Glomerular endothelial cell (primary cell): Measurements from ENCODE around the gene RRH. TPM values are rescaled to one million over a fixed set of nuclear protein-coding genes. Genes with fewer than 3 reads are reported as not detected.
A peak's percentile ranks its signal among the peaks of the same experiment; 100 is the strongest.
"Not testable (repeated sequence)": the region's sequence is repeated elsewhere in the genome, so short reads cannot be mapped to it uniquely, and the experiment has no call there.

Source experiments
- DNase-seq: peaks from one replicate; pipeline ENCODE4 v3.0.0-alpha.2; 2011; ENCODE audit warnings: low read depth, low spot score; ENCODE audit errors: extremely low read depth
- total RNA-seq: library from RNA; depleted of rRNA; stranded (reverse); fragments of >200 nt; gene quantifications from 2 replicates; pipeline ENCODE4 v1.2.3, GENCODE V29; 2015

Gene RRH
- not detected in 2 replicates for total RNA-seq

- DNase-seq, result no peak
Observed at GRCh38 chr4:109827672-109828071, at the start of gene RRH. TSS of gene RRH (plus strand) at chr4:109827972. CDS start at chr4:109828028, 56 bp downstream.

GRCh38 chr4:109782092-109782491 is 45.7 kb upstream of the RRH start:
- DNase-seq, result not testable (repeated sequence)

DNA sequence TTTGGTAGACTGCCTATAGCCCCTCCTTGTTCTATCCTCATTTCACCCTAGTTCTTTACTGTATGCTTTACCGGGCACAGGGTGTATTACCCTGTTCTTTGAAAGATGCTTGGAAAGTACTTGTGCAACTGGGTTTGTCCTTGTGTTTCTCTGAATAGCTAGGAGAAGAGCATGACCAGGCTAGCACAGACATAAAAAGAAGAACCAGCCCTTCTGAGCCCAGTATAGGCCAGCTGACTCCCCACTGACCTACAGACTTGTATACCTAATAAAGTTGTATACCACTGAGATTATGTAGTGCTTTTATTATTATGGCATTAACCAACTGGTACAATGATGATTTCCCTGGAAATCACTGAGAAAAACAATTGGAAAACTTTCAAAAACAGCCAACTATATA is 40.9 kb upstream of the RRH start:
- DNase-seq, result no peak

DNA sequence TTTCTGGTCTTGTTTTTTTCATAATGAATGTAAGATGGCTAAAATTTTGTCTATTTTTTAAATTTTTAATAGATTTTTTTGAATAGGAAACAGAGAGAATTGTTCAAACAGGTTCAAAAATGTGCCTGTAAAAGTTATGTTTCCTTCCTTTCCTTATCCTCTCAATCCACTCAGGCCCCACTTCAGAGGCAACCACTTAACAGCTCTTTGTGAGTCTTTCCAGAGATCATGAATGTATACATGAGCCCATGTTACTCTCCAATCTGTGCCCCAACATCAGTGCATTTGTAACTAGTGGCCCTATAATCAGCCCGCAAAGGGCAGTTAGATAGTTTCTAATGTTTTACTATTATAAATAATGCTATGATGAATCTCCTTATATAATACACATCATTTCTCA is 40.0 kb upstream of the RRH start:
- no peak for DNase-seq

DNA sequence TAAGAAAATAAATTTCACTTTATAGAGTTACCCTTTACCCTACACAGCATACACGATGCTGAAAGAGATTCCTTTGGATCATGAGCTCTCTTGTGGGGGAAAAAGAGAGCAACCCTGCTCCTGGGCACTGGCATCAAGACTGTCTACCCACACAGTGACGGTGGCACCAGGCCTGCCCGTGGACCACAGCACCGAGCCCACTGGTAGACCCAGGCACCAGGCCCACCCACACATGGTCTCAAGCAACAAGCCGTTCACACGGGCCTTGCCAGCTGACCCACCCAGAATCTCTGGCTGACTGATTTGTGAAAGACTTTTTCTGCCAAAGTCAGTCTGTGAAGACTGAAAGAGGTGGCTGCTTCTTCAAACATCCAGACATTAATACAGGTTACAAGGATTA is 32.7 kb upstream of the RRH start:
- DNase-seq, result no peak

DNA sequence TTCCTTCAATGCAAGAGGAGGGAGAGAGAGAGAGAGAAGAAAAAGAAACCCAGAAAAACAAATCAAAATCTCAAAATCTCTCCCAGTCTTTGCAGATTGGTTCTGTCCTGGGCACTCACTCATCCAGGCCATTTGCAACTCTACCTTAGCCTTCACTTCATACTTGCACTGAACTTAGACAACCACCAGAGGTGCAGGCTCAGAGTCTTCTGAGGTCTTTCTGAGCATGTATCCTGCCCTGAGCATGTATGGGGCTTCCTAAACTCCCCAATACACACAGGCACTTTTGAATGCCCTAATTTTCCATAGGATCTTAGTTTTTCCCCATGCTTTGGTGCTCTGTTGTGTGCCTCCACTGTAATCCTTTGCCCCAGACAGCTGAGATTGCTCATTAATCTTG is 28.9 kb upstream of the RRH start:
- DNase-seq, result no peak

DNA sequence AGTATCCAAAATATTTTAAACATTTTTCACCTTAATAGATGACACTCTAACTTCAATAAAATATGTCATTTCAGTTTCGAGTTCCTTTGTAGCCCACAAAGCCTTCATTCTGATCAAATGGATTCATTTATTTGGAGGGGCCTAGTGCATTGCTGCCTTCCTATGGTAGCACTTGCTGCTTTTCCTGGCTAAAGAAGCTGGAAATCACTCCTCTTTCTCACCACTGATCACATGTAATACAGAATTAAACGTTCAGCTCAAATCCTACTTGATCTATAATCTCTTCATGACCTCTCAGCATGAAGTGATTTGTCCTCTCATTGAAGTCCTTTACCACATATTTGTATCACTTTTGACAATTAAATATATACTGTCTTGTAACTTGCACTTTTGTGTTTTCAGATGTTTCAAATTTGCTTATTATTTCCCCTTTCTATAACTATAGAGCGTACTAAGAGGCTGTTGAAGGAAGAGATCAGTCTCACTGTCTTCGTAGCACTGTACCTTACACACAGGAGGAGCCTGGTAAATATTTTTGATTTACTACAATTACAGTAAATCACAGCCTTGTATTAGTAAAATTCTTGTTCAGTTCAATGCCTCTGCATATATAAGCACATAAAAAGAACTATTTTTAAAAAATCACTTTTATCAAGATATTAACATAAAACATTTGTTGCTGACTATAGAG is 26.5 kb upstream of the RRH start:
- no peak for DNase-seq

DNA sequence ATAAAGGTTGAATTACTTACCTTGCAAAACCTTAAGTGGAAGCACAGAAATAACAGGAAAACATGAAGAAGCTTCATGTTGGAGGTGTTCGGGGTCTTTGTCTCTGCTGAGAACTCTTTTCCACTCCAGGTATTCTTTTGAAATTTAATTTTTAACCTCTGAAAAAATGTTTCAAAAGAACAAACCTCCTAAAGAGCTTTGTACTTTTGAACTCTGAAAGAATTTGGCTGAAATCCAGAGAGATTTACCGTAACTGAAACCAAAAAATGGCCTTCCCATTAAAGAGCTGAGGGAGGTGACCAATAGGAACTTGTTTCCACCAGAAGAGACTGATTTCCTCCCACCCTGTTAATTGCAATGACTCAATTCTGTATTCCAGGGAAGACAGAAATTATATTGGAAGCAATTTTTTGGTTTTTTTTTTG is 25.9 kb upstream of the RRH start, which contains the start of gene CFI:
CFI (minus strand) TSS at position 105 of the 425 bp plus-strand sequence; CDS start at position 77, 28 bp downstream.
- DNase-seq, result peak; percentile 55

GRCh38 chr4:109803924-109804571 is 23.7 kb upstream of the RRH start:
- no peak for DNase-seq

DNA sequence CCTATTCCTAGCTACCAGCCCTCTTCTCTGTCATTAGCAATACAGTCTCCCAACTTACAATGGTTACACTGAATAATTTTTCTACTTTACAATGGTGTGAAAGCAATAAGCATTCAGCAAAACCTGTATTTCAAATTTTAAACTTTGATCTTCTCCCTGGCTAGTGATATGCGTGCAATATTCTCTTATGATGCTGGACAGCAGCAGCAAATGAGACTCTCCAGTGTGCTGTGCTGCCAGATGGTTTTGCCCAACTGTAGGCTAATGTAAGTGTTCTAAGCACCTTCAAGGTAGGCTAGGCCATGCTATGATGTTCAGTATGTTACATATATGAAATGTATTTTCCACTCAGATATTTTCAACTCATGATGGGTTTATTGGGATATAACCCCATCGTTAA is 18.1 kb upstream of the RRH start:
- DNase-seq, result no peak

- DNase-seq, result no peak
Observed at GRCh38 chr4:109810552-109811387, 17.0 kb upstream of the RRH start.

DNA sequence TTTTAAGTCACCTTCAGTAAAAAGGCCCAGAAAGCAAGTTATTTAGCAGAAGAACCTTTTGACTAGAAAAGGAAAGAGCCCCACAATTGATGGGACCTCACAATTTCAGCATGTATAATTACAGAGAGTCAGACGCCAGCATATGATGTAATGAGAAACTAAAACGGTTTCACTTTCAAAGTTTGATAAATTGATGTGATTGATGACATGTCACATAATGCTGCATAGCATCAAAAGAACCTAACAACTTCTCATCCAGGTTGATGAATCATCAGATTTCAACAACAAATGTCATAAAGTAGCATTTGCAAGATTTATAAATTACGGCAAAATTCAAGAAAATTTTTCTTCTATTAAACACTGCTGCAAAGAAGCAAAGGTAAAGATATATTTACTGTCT is 16.1 kb upstream of the RRH start:
- DNase-seq, result no peak

- peak; percentile 72 for DNase-seq
Observed at GRCh38 chr4:109815151-109816081, 12.4 kb upstream of the RRH start, which contains the start of gene GAR1. TSS of gene GAR1 (plus strand) at chr4:109815762. CDS start at chr4:109816165, 403 bp downstream.

DNA sequence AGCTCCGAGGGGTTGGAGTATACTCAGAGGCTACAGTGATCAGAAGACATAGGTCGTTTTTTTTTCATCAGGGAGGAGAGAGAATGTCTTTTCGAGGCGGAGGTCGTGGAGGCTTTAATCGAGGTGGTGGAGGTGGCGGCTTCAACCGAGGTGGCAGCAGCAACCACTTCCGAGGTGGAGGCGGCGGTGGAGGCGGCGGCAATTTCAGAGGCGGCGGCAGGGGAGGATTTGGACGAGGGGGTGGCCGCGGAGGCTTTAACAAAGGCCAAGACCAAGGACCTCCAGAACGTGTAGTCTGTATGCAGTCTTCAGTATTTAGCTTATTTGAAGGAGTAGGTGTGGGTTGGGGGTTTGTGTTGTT is 11.7 kb upstream of the RRH start:
- no peak for DNase-seq

- DNase-seq, result no peak
Observed at GRCh38 chr4:109816894-109817293, 10.9 kb upstream of the RRH start.

DNA sequence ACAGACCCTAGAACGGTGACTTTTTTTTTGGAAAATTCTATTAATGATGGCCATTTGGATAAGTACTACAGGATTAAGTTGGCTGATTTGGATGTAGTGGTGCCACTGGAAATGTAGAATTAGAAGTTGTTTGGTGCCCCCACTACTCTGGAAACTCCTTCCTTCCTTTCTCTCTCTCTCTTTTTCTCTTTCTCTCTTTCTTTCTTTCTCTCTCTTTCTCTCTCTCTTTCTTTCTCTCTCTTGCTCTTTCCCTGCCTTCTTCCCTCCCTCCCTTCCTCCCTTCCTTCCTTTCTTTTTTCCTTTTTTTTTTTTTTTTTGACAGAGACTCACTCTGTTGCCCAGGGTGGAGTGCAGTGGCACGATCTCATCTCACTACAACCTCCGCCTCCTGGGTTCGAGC is 9.5 kb upstream of the RRH start:
- no peak for DNase-seq

DNA sequence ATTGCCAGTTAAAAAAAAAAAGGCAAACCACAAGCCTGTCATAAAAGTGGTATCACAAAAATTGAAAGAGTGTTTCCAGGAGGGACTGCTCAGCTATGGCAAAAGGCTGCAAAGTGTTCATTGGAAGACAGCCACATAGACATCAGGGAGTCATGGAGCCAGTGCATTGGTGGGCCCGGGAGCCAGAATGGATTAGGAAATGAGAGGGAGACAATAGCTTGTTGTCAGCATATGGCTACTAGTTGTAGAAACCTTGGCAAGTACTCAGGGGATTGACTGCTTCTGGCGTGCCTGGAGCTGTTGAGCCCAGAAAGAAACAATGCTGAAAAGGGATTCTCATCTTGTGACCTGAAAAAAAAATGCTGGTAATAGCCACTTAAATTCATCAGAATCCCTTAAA is 7.2 kb upstream of the RRH start:
- no peak for DNase-seq

DNA sequence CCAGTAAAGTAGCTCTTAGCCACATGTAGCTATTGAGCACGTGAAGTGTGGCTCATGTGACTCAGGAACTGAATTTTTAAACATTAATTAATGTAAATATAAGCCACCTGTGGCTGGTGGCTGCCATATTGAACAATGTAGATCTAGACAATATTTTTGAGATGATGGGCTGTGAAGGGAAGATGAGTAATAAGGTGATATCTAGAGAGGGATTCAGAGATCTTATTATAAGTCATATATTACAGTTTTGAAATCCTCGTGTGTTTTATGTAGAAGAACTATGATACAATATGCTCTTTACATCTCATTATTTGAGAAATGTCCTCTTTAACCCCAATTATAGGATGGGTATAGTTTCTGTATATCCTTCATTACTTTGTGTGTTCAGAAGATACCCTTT is 6.6 kb upstream of the RRH start:
- DNase-seq, result no peak

DNA sequence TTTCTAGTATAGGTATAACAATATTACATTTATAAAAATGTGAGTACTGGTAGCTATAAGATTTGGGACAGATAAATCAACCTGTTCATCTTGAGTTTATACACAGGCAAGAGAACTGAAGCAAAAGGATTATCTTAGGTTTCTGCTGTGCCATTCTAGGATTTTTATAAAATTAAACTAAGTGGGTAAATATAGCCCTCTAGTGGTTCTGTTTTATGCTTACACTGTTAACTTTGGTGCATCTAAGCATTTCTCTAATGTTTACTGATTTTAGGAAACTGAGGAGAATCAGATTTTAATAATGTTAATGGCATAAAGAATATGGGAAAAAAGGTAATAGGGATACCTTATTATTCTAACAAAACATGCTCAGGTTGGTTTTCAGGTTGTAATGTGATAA is 1.1 kb upstream of the RRH start:
- no peak for DNase-seq

DNA sequence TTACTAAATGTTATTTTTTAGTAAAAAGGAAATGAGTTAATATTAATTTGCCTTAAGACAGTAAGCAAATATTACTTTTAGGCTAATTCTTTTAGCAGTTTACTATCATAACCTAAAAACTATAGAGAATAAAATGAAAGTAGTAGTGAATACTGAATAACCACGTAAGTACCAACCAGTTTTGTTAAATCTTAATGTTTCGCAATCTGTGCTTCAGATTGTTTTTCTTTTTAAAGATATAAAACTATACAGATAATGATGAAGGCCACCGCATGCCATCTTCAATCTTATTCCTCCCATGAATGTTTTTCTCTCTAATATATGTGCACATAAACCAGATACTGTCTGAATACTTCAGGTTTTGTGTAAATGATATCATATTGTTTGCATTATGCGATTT is 6.0 kb downstream of the RRH start:
- DNase-seq, result no peak
